Measurements from ENCODE around the gene RIPOR2. TPM values are rescaled to one million over a fixed set of nuclear protein-coding genes. Genes with fewer than 3 reads are reported as not detected.
A peak's percentile ranks its signal among the peaks of the same experiment; 100 is the strongest.

RIPOR2 gene
- total and polyA plus RNA-seq, 8 donors = 2.0 to 19.3 (median 9.4) TPM; not detected in 1

- peaks cover 0 to 42% (median 22%) of the 10 kb centered on the region in 4 donors for H3K36me3 ChIP-seq
- no peaks in the 10 kb centered on the region for H3K27me3 ChIP-seq
- DNase-seq = peak in 1 of 2 donors; percentile 59
- no peaks in the 10 kb centered on the region for H3K9me3 ChIP-seq
- 9 to 32% (median 14%) methylated on average over 1 of the region's 1 CpG for WGBS, 5 donors
- H3K4me3 ChIP-seq = no peak overlapping the region
- TF ChIP-seq POLR2AphosphoS5 (IDR thresholded peaks at IDR 0.05) = peak in 2 of 3 donors; percentile 52 to 59
- TF ChIP-seq EP300 (IDR thresholded peaks at IDR 0.05) = no peak
- H3K4me1 ChIP-seq = peaks cover 11 to 38% (median 23%) of the 10 kb centered on the region in 4 donors
- peak overlapping the region in 3 of 5 donors; percentile 43 to 84 (median 73) for H3K27ac ChIP-seq
- intact Hi-C loops (cut with DNase I; ENCODE audit: low total_unique reads) = loop anchor here (10.0 kb wide), 1 partner anchor 157 kb away; no protein-coding TSS in a partner anchor
Measured at GRCh38 chr6:24858177-24858653, 77.5 kb downstream of the RIPOR2 start.

GRCh38 chr6:24856901-24857670 lies 78.7 kb downstream of the RIPOR2 start:
- no peaks in the 10 kb centered on the region for H3K27me3 ChIP-seq
- no peak for TF ChIP-seq CTCF (IDR thresholded peaks at IDR 0.05)
- no peak for TF ChIP-seq POLR2A (IDR thresholded peaks at IDR 0.05)
- TF ChIP-seq POLR2AphosphoS5 (IDR thresholded peaks at IDR 0.05) = no peak
- TF ChIP-seq EP300 (IDR thresholded peaks at IDR 0.05) = no peak
- DNase-seq = no peak
- peaks cover 11 to 38% (median 23%) of the 10 kb centered on the region in 4 donors for H3K4me1 ChIP-seq
- intact Hi-C loops (cut with DNase I; ENCODE audit: low total_unique reads) = loop anchor here (10.0 kb wide), 1 partner anchor 158 kb away; no protein-coding TSS in a partner anchor
- no peaks in the 10 kb centered on the region for H3K9me3 ChIP-seq
- peaks cover 0 to 31% (median 20%) of the 10 kb centered on the region in 4 donors for H3K36me3 ChIP-seq
- H3K27ac ChIP-seq = peak overlapping the region in 2 of 5 donors; percentile 73 to 84
- 84 to 92% (median 90%) methylated on average over 7 of the region's 7 CpGs for WGBS, 5 donors
- H3K4me3 ChIP-seq = no peak overlapping the region

GRCh38 chr6:24856246-24856599 lies 79.5 kb downstream of the RIPOR2 start:
- TF ChIP-seq CTCF (IDR thresholded peaks at IDR 0.05) = no peak
- no peak for TF ChIP-seq POLR2A (IDR thresholded peaks at IDR 0.05)
- no peak for TF ChIP-seq EP300 (IDR thresholded peaks at IDR 0.05)
- no peak for TF ChIP-seq POLR2AphosphoS5 (IDR thresholded peaks at IDR 0.05)
- WGBS, 5 donors = 57 to 69% (median 63%) methylated on average over 5 of the region's 5 CpGs

GRCh38 chr6:24855395-24856245 lies 80.1 kb downstream of the RIPOR2 start:
- 32 to 39% (median 36%) methylated on average over 19 of the region's 19 CpGs for whole genome bisulfite sequencing, 5 donors
- no peak for TF ChIP-seq EP300 (IDR thresholded peaks at IDR 0.05)
- TF ChIP-seq POLR2A (IDR thresholded peaks at IDR 0.05) = no peak
- TF ChIP-seq CTCF (IDR thresholded peaks at IDR 0.05) = peak in 5 of 7 experiments; percentile 62 to 96 (median 81)
- TF ChIP-seq POLR2AphosphoS5 (IDR thresholded peaks at IDR 0.05) = peak in 2 of 3 donors; percentile 14 to 60

More at GRCh38 chr6:24856246-24856599, 79.5 kb downstream of the RIPOR2 start:
- Histone ChIP-seq H3K27ac (peak overlapping the region in 1 of 5 donors; percentile 84), H3K36me3 (peaks cover 0 to 28% (median 17%) of the 10 kb centered on the region in 4 donors), H3K4me3 (no peak overlapping the region), H3K9me3 (no peaks in the 10 kb centered on the region), H3K4me1 (peaks cover 11 to 38% (median 23%) of the 10 kb centered on the region in 4 donors), H3K27me3 (no peaks in the 10 kb centered on the region)
- no peak for DNase-seq
- intact Hi-C loops (cut with DNase I; ENCODE audit: low total_unique reads) = loop anchor here (10.0 kb wide), 1 partner anchor 159 kb away; no protein-coding TSS in a partner anchor

More at GRCh38 chr6:24855395-24856245, 80.1 kb downstream of the RIPOR2 start:
- DNase-seq = peak; percentile 69 to 90
- peaks cover 11 to 38% (median 23%) of the 10 kb centered on the region in 4 donors for H3K4me1 ChIP-seq
- peak overlapping the region in 3 of 5 donors; percentile 14 to 65 (median 45) for H3K27ac ChIP-seq
- H3K36me3 ChIP-seq = peaks cover 0 to 30% (median 13%) of the 10 kb centered on the region in 4 donors
- no peaks in the 10 kb centered on the region for H3K27me3 ChIP-seq
- intact Hi-C loops (cut with DNase I; ENCODE audit: low total_unique reads) = loop anchor here (10.0 kb wide), 1 partner anchor 159 kb away; no protein-coding TSS in a partner anchor
- no peak overlapping the region for H3K4me3 ChIP-seq
- no peaks in the 10 kb centered on the region for H3K9me3 ChIP-seq

Measured in stomach (tissue), 9 donors.